Stimulated activated CD8-positive, alpha-beta memory T cell treated with anti-CD3 and anti-CD28 coated beads, Interleukin-12 subunit alpha, Interleukin-12 subunit beta, amount 100 ng/mL, for 1 hour (primary cell): ENCODE measurements around the gene RYR3.

Source experiments
- DNase-seq: peaks from one replicate; pipeline ENCODE4 v3.0.0-alpha.2; 2020; ENCODE audit warnings: low read depth

Gene RYR3

DNA sequence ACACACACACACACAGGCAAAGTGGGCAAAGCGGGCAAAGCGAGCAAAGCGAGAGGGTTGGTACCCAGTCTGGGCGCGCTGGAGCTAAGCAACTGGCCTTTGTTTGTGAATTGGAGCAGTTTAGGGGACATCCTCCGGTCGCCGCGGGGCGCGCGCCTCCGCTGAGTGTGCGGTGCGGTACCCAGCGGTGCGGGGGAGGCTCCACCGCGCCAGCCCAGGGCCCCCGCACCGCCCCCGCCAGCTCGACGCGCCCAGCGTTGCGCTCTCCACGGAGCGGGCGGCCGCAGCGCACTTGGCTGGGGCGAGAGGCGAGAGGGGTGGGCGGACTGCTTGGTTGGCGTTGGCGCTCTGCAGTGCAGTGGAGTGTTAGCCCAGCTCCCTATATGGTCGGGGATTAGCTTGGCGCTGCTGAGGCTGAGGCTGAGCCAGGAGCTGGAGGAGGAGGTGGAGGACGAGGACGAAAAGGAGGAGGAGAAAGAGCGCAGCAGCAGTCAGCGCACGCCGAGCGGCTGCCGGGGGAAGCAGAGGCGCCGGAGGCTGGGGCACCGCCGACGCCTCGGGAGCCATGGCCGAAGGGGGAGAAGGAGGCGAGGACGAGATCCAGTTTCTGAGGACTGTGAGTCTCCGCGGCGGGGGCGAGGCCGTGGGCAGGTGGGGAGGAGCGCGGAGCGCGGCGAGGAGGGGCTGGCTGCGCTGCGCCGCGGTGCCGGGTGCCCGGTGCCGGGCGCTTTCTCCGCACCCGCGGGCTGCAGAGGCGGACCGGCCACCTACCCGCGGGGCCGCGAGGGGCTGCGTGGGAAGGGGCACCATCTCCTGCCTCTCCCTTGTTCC lies at the start of gene RYR3:
RYR3 (plus strand) TSS at position 487 of the 831 bp plus-strand sequence; CDS start at position 566, 79 bp downstream.
- no peak for DNase-seq

DNA sequence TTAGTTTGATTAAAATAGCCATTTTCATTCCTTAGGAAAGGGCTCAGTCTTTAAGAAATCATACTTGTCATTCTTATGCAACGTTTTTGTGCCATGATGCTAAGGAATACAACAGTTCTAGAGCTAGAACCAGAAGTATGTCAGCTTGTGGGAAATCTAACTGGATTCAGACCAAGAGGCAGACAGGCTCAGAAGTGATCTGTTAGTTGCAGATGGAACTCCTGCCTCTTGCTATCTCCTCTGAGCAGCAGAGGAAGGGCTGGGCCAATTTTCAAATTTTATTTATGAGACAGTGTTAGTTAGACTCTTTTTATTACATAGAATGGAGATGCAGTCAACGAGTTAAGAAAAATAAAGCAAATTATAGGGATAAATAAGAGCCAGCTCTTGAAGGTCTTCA lies 48.5 kb upstream of the RYR3 start:
- no peak for DNase-seq

DNA sequence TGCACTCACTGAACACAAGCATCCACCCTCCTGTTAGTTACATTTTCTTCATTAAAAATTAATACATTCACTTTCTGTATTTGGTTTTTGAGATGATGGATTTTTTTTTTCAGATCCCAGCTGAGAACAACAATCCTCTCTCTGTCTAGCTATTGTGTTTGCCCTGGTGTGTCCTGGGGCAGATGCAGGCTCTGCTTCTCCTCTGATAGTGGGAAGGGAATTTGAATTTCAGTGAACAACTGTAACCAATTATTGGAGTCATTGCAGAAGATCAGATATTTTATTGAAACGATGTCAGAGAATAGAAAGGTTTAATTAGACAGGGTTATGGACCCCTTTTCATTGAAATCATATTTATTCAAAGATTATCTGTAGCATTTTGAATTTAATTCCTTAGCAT lies 33.1 kb upstream of the RYR3 start:
- DNase-seq, result no peak

DNA sequence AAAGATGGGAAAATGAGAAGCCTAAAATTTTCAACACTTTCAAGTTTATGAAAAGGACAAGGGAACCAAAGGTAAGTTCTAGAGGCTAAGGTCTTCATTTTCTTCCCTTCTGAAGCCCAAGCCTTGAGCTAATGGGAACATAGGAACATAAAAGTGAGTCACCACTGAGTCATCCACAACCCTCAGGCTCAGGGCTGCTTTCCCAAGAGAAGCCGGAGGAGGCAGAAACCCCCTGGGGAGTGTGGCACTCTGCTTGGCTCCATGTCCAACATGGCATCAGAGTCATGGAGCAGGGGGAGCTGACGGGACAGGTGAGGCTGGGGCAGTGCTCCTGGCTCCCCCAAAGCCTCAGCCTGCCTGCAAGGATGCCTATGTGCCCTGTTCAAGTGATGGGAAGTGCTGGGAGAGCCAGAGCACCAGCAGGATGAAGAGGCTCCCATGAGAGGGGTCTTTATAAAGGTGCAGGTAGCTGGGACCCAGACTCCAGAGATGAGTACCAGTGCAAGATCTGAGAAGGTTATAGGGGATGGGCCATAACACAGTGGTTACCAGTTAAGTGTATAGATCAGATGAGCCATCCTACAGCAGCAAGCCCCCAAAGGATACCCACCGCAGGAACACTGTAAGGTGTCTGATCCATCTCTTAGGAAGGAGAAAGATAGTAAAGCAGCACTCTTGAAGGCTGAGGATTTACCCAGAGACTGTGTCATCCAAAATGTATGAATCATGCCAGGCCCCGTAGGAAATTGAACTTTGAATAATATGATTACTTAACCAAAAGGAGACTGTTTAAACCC lies 31.8 kb upstream of the RYR3 start:
- no peak for DNase-seq

DNA sequence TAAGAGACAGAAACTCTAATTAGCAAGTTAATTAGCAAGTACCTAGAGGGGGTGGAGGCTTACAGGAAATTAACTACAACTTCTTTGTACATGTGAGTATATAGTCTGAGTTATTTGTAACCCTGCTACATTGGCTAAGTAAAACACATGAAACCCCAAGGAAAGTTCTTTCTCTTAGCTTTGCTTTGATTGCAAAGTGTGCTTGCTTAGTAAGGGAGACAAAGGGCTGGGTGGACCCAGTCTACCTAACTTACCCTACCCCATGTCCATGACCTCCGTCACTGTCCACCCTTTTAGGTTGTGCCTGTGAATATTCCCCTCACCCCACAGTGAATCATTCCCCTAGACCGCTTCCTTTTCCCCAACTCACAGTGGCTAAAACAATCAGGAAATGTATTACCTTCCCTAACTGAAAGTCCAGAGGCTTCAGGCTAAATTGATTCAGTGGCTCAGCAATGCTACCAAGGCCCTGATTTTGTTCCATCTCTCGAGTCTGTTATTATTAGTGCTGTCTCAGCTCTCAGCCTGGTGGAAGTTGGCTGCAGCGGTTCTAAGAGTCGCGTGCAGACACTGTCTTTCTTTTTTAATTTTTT lies 31.1 kb upstream of the RYR3 start:
- no peak for DNase-seq

DNA sequence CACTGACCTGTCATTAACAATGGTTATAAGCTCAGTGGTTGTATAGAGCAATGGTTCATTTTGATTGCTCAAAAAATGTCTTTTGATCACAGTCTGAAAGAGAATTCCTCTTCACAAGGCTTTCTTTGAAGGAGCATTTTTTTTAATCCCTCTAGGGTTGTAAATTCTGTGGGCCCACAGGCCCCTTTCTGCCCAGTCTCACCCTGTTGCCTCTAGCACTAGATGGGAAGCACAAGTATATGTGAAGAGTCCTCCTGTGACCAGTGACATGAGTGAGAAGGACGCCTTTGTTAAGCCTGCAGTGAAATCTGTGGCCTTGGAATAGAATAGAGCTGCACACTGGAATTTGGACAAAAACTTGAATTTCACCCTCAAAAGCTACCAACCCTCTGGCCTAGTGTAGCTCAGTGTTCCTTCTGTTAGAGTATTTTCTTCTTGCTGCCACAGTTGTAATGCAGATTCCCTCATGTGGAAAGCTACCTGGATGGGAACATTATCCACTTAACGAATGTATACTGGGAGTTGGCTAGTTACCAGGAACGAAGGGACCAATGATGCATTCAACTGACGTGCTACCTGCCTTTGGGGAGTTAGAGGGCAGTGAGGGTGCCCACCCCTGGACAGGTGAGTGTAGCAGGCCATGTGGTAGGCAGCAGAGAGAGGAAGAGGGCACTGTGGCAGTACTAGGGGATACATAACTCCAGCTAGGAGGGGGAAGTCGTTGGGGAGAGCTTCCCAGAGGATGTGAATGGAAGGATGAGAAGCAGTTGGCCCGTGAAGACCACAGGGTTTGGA lies 28.3 kb upstream of the RYR3 start:
- no peak for DNase-seq

DNA sequence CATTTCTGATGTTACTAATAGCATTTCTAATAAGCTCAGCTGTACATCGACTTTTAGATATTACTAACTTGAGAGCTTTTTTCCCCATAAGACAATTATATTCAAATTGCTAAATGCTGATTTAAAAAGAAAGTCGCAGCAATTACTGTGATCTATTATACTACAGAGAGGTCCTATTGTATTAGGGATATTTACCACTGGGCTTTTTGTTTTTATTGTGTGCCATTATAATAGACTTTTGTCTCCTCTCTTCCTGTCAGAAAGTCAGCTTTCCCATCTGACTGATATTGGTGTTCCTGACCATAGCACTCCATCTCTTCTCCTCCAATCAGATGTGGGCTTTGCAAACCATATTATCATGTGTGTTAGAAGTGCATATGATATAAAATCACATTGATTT lies 27.2 kb upstream of the RYR3 start:
- no peak for DNase-seq

DNA sequence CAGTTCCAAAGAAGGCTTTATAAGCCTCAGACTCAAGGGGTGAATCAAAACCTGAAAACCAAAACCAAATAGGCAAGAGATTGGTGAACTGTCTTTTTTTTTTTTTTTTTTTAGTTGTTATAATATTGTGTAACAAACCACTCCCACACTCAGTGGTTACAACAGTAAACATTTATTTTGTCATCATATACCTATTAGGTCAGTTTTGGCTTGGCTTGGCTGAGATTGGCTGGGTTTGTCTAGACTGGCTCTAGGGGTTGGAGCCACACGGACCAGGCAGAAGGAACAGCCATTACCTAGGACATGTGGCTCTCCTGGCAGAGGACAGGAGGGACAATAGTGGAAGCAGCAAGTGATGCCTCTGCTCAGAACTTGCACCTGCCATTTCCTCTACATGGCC lies 26.4 kb upstream of the RYR3 start:
- DNase-seq, result no peak

DNA sequence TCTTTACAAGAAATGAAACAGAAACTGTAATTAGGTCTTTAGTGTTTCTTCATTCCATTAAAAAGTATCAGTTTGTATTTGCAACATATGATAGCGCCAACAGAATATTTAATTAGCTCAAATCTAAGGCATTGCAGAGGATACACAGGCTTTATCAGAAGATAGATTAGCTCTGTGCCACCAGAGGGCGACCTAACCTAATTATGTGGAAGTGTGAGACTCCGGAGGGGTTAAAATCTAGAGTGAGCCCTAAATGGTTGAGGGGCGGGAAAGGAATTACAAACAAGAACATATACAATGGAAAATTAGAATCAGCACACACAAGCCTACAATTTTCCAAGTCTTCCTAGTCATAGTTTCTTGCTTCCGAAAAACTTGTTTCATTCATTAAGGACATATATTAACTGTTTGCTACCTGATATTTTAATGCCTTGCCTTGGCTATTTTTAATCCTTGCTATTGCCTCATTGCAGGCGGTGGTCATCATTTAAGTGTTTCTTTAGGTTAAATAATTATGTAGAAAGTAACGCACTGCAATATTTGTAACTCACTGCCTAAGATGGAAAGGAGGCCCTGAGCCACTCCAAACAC lies 18.0 kb upstream of the RYR3 start:
- DNase-seq, result no peak

DNA sequence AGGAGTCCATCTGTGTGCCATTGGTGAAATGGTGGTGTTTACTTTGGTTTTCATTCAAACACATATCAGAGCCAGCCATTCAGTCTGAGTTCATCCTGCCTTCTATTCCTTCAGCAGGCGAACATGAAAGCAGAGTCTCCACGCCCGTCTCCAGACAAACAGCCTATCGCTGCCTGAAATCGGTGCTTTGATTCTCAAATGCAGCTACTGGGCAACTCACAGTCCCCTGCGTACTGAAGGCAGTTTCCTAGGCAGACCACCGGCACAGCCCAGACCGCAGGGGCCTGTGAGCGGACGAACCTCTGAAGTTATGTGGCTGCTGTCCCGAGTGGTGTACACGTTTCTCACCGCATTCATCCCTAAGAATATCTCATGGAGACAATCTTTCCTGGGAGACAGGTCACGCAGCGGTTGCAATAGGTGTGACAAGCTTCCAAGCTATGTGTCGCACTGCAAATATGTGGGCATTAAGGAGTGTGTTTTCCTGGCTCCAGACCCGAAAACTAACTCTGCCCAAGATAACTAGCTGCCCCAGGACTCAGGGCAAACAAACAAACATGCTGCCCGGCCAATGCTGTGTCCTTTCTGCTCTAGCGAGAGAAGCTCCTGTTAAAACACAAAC lies 16.9 kb upstream of the RYR3 start:
- DNase-seq, result no peak

DNA sequence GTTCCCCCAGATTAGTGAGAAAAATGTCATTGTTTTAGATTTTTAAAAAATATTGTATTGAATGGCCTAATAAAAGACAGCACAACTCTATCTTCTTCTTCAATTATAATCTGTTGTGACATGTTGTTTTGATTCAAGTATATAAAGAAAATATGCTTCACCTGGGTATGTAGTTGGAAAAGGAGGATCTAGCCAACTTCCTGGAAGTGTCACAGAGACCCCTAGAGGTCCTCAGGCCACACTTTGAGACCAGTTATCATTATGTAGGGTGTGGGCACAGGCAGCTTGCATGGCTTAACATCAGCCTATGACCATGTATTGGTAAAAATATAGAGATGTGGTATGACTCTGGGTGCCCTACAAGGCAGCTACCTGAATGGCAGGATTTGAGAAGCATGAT lies 14.7 kb upstream of the RYR3 start:
- DNase-seq, result no peak

DNA sequence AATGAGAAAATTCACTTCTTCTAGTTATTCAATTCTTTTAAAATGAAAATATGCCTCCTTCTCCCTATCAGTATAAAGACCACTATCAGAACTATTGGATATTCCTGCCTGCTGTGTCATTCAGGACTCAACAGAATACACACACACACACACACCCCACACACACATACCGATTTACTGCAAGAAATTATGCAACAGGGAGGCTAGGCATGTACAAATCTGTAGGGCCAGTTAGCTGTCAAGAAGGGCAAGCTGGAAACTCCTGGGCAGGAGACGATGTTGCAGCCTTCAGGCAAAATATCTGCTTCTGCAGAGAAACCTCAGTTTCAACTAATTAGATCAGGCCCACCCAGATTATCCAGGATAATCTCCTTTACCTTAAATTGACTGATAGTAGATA lies 13.9 kb upstream of the RYR3 start:
- DNase-seq, result no peak

DNA sequence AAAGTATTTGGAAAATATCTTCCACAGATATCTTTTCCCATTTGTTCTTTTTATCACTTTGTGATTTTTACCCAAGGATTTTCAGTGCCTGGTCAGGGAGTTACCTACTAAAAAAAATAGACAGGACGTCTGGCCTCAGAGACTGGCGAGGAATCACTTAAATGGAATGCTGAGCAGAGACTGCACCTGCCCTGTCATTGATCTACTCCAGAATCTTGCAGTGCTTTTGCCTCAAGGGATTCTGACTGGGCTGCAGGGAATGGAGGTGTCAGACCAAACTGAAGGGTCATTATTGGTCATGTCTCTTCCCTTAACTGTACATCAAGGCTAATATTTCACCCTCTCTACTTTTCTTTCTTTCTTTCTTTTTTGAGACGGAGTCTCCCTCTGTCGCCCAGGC lies 12.1 kb upstream of the RYR3 start:
- DNase-seq, result no peak

DNA sequence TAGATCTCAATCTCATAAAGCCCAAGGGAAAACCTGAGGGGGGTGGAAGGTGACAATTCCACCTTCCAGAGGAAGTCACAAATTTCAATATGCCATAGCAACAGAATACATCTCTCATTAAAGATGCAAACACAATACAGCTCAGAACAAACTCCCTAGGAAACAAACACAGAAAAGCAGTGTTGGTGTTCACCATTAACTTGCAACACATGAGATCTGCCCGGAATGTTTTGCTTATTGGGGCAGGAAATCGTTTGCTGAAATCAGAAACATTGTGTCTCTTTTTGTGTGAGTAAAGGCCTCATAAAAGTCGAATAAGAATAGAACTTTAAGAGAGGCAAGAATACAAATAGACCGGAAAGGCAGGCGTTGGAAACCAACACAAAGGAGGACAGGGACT lies 5.8 kb upstream of the RYR3 start:
- DNase-seq, result no peak

DNA sequence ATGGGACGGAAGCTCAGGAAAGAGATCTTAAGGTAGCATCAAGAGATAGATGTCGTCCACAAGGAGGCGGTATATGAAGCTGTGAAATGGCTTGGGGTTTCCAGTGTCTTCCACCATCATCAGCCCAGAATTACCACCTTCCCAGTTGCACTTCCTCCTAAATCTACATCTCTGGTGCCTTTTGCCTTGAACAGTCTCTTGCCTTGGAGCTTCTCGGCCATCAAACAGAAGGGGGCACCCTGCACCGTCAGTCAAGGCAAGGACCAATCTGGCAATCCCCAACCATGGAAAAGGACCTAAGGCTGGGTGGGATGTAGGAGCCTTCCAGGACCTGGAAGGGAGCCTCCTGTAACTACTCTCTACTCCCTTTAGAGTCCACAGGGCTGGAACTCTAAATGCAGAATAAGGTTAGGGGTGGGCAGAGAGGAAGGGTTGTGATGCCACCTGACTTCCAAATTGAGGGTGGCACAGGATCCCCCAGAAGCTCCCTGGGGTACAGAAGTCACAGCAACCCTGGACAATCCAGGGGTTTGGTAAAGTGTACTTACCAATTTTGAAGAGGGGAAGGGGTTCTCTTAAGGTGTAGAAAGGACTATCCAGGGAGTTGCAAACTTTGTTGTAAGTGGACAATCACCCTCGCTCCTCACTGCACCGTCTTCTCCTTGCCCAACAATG lies 1.0 kb upstream of the RYR3 start:
- no peak for DNase-seq

DNA sequence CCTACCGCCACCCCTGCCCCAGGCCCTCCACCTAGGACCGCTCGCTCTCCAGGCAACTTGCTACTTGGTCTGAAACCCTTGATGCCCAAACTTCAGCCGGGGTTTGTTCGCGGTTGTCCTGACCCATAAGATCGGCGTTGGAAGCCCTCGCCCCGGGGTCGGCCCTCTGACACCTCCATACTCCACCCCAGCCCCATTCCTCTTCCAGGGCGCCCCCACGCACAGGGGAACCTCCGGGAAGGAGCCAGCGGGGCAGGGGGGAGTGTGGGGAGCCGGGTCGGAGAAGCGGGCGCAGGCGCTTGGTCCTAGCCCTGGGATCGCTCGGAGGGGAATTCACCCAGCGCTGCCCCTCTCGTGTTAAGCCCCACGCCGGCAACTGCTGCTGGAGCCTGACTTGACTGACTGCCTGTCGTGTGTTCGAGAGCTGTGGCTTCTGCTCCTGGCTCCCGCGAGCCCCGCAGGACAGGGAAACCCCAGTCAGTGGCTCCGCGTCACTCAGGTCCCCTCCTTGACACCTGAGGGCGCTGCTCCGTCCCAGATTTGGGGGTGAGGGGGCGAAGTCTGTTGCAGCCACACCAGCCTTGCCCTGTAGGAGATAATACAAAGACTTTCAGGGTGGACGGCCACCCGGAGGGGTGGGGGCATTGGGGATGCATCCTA lies 675 bp downstream of the RYR3 start:
- no peak for DNase-seq

DNA sequence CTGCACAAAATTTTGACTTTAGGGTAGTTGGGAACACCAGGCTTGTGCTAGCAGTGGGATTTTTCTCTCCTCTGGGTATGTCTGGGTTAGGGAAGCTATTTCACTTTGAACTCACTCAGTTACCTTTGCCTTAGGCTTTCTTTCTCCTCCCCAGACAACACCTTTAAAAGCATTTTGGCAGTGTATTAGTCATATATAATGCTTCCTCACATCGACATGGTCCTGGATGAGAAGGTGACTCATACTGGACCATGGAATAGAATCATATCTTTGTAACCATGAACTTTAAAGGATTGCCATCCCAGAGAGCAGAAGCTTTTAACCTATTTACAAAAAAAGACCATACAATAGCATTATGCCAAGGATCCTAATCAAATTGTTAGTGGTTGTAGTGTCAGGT lies 2.7 kb downstream of the RYR3 start:
- DNase-seq, result no peak

DNA sequence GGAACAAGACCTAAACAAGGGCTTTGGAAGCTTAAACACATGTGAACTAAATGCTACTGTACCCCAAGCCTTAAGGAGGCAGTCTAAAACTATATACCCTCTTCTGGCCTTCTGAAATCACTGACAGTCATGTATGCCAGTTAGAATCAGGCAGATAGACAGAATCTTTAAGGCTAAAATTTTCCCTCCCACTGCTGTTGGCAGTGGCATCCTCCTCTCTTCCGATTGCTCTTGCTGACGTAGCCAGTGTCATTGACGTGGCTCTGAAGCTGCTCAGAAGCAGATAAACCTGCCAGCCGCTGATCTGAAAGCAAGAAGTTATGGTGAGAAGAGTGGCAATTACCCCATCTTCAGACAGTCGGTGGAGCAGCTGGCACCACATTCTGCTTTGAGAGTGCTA lies 3.3 kb downstream of the RYR3 start:
- no peak for DNase-seq

DNA sequence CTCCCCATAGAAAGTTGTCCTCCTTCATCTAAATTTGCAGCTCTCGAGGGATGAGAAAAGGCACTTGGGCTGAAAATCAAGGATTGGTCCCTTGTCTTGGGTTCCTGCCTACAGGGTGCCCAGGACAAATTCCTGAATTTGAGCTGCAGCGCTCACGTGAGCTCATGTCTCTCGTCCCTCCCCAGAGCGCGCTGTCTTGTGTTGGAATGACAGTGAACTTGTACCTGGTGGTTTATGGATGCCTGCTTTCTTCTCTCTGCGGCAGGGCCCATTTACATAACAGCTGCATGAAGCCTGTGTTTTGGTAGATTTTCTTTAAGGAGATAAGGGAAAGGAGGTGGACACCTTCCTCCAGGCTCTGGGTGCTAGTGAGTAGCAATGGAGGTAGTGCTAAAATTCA lies 4.3 kb downstream of the RYR3 start:
- DNase-seq, result no peak

DNA sequence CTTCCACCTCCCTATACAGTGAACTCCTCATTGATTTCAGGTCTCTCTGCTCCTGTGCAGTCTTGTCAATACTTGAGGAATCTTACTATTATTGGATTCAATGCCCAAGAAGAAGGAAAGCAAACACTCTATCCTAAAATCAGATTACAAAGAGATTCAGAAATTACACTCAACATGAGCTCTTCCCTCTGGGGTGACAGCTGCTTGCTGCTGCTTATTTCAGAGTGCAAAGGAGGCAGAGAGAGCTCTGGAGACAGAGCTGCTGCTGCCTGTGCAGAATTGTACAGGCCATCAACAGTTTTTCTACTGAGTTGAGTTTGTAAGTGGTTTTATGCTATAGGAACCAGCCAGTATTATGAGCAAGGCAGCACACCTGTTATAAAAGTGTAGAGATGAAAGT lies 7.1 kb downstream of the RYR3 start:
- no peak for DNase-seq
